GM18867 (cell line): ENCODE measurements around the gene TENM3.

Experiments
- ATAC-seq: cut with Tn5 transposase; IDR thresholded peaks from one replicate; pipeline ENCODE4 v1.9.1; 2021; ENCODE audit warnings: mild to moderate bottlenecking, moderate library complexity; ENCODE audit not compliant: unreplicated experiment

The TENM3 gene

GRCh38 chr4:182324282-182324681, 81.1 kb downstream of the TENM3 start:
- no peak for ATAC-seq

GRCh38 chr4:182325397-182325796, 82.2 kb downstream of the TENM3 start:
- ATAC-seq = no peak

DNA sequence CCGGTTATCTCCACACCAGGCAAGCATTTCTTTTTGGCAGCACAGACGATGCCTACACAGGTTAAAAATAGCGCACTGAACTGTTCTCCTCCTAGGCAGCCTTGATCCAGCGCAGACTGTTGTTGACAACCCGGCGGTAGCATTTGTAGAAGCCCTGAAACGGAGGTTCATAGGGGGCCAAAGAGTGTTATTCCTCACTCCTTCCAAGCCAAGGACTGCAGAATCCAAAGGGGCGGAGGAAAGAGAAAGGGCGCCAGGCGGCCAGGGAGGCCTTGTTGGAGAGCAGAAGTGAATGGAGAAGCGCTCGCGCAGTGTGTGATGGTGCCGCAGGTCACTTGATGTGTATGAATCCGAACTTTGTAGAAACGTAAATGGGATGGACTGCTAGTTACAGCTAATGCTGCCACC, 82.7 kb downstream of the TENM3 start:
- ATAC-seq = no peak

GRCh38 chr4:182328505-182328904, 85.3 kb downstream of the TENM3 start:
- no peak for ATAC-seq

- no peak for ATAC-seq
Measured at GRCh38 chr4:182337366-182337765, 94.2 kb downstream of the TENM3 start.

DNA sequence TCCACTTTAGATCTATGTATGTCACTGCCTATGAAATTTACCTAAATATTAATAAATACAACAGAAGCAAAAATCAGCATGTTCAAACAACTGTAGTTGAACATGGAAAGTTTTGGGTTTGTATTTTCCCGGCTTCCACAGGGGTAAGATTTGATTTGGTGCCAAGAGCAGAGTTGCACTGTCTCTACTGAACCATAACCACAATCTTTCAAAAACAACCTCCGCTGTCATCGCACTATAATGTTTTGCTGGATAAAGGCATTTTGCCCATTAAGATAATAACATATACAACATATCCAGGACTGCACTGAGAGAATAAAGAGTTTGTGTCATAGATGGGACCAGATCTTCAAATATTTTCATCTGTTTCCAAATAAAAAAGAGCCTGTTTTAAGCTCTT, 94.9 kb downstream of the TENM3 start:
- ATAC-seq = no peak

DNA sequence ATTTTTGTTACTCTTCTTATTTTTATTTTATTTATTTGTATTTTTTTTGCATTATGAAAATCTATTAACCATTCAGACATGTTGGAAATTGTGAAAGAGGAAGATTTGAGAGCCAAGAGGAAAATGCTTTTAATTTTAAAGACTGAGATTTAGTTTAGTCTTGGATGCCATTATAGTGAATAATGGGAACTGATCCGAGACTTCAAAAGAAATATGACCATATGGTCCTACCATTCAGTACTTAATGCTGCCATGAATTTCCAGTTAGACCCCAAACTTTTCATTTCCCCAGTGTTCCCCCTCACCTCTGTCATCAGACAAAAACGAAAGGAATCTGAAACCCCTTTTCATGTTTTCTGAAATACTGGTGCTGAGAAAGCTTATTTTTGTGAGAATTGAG, 95.5 kb downstream of the TENM3 start:
- no peak for ATAC-seq

DNA sequence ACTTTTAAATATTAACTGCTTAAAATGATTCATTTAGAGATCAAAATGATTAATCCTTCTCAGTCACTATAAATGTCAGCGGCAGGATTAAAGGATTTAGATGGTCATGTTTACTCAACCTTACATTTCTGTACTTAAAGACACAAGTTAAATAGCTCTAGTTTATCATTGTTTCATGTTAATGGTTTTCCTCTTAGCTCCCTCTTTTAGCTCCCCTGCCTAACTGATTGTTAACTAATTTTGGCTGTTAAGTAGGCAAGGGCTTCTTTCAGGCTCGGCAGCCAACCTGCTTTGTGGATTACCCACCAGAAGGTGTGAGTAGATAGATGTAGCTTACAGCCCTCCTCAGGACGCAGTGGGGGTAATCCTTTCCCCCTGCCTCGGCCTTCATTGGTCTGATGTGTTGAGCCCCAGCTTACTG, 96.0 kb downstream of the TENM3 start:
- ATAC-seq = no peak

GRCh38 chr4:182343453-182343852, 100.3 kb downstream of the TENM3 start:
- no peak for ATAC-seq

GRCh38 chr4:182344968-182345367, 101.8 kb downstream of the TENM3 start:
- no peak for ATAC-seq

DNA sequence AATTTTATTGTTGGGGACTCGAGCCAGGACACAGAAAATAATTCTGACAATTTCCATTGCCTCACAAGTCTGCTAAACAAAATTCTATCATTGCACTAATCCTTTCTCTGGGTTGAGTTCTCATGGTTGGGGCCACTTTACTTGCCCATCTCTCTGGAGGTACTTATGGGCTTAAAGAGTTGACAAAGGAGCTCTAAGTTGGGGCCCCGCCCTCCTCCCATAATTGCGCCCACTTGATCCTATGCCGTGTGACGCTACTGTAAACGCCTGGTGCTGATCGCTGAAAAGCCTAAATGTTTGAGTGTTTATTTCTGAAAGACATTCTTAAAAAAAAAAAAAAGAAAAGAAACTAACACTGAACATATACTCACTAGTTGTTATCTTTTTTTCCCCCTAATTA, 103.0 kb downstream of the TENM3 start:
- no peak for ATAC-seq

DNA sequence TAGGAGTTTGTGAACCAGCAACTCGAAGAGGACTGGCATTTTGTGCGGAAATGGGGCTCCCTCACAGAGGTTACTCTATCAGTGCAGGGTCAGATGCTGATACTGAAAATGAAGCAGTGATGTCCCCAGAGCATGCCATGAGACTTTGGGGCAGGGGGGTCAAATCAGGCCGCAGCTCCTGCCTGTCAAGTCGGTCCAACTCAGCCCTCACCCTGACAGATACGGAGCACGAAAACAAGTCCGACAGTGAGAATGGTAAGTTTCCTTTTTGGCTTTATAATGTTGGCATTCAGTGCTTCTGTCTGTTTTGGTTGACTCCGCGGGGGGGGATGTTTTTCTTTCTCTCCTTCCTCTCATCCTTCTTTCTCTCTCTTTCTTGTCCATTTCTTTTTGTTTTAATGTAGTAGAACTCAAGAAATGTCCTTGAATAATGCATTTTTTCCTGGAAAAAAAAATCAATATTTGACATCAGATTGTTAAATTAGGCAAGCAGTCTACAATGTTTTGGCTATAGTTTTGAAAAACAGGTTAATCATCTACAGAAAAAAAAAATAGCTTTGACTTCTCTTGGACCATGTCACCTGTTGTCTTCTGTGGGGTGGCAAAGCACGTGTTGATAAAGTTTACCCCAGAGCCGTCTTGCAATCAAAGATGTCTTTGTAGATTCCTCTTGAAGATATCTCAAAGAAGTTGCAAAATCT, 103.6 kb downstream of the TENM3 start:
- ATAC-seq = no peak

- ATAC-seq = no peak
Measured at GRCh38 chr4:182348779-182349326, 105.7 kb downstream of the TENM3 start.

GRCh38 chr4:182350041-182350440, 106.8 kb downstream of the TENM3 start:
- no peak for ATAC-seq

DNA sequence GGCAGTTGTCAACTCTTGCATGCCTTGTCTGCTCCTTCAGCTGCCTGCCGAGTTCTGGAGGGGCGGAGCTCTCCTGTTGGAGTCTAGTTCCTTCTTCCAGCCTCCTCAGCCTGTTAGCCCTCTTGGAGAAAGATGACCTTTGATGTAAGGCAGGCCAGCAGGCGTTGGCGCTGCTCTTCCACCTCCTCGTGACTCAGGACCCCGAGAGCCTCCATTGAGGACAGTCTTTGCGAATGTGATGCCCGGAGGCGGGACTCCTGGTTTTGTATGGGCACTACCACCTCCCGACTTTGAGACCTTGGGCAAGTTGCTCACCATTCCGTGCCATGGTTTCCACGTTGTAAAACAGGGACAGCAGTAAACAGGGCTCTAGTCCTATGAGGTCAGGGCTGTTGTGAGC, 108.3 kb downstream of the TENM3 start:
- ATAC-seq = no peak

DNA sequence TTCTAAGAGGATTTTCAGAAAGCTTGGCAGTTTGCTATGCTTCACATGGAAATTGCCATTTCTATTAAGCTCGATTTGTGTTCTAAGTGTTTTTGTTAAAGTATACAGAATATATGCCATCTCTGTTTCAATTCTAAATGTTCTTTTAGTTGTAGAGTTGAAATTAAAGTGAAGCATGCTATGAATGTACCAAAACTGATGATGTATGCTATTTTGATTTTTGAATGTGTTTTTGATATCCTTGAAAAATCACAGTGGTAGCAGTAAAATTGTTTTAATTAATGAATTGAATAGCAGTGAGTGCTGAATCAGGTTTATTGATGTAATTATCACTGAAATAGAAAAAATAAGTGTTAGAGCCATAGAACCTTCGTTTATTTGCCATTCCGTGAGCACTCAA, 110.9 kb downstream of the TENM3 start:
- no peak for ATAC-seq

DNA sequence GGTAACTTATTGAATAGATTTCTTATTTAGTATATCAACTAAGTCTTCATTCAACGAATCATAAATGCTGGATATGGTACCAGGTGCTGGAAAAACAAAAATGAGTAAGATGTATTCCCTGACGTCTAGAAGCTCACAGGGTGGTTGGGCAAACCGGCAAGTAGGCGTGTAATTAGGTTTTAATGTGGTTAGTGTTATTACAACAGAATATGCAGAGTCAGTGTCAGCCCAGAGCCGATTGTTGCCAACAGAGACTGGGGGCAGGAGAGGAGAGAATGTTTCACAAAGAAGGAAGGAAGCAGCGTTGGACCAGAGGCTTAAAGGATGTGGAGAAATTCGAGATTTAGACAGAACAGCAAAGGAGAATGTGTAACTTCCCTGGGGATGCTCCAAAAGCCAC, 111.7 kb downstream of the TENM3 start:
- no peak for ATAC-seq

GRCh38 chr4:182367153-182367552, 124.0 kb downstream of the TENM3 start:
- ATAC-seq = no peak

DNA sequence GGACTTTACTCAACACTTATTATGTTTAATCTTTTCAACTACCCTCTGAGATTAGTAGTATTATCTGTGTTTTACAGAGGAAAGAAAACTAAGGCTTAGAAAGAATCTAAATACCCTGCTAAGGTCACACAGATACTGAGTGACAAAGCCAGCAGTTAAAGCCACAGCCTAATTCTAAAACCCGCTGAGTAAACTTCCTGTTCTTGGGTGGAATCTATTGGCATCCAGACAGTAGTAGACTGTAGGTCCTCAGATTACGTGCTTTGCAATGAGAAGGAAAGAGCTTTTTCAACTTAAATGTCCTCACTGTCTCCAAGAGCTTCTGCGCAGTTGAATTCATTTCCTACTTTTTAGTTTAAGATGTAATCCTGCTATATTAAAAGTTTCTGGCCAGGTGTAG, 126.0 kb downstream of the TENM3 start:
- no peak for ATAC-seq

GRCh38 chr4:182370491-182370890, 127.3 kb downstream of the TENM3 start:
- no peak for ATAC-seq

DNA sequence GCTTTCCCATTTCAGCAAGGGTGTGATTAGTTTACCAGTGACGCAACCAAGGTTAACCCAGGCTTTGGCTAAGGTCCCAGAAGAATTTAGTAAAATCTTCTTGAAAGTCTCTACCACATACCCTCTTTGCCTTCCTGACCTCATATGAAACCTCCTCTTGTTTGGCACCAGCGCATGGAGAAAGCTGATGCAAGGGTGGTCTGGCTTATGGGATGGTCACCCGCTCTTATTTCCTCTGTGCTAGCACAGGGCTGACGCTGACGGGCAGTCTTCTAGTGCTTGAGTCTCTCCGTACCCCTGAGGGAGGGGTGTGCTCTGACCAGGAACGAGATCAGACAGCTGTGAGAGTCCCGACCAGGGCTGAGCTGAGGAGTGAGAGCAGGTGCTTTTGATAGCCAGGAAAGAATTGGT, 137.6 kb downstream of the TENM3 start:
- no peak for ATAC-seq

DNA sequence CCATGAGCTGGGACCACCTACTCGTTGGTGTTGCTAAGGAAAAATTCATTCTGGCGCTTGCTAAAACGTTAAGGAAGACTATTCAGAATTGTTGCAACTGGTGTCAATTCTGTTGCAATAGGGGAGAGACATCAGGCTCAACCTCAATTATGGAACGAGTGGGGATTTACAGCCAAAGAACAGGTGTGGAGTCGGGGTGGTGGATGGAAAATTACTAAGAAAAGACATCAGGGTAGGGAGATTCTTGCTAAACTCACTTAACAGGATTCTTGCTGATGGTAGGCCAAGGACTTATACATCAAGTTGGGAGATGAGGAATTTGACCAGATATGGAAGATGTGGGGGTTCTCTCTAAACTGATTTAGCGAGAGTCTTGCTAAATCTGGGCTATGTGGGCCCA, 139.7 kb downstream of the TENM3 start:
- ATAC-seq = no peak

DNA sequence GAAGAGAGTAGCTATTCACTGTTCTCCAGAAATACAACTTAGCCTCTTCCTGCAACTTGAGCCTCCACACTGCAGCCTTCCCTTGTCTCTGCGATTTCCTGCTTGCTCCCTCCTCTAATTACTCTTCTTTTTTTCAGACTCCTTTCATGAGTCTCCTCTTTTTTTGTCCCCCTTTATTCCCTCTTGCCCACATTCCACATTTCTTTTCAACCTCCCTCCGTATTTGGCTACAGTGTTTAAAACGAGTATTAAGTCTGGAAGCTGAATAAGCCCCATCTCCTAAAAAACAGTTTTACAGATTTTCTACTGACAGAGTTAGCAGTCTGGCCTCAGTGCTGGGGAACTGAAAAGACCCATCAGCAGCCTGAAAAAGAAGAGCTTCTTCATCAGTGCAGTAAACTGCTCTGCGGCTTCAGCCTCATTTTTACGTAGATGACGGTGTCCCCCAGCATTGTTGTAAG, 141.5 kb downstream of the TENM3 start:
- ATAC-seq = no peak
